K562 treated with DMSO at 1 percent for 48 hours (cell line): ENCODE data around the gene DCTD. TPM values are rescaled to one million over a fixed set of nuclear protein-coding genes. Genes with fewer than 3 reads are reported as not detected.

Experiments
- total RNA-seq: library from RNA; unstranded; fragments of 300-600 nt; gene quantifications from 2 replicates; pipeline ENCODE4 v1.2.3, GENCODE V29; 2022; ENCODE audit warnings: low replicate concordance; ENCODE audit errors: extremely low read depth

DCTD gene
- total RNA-seq: not detected in 2 replicates

DNA sequence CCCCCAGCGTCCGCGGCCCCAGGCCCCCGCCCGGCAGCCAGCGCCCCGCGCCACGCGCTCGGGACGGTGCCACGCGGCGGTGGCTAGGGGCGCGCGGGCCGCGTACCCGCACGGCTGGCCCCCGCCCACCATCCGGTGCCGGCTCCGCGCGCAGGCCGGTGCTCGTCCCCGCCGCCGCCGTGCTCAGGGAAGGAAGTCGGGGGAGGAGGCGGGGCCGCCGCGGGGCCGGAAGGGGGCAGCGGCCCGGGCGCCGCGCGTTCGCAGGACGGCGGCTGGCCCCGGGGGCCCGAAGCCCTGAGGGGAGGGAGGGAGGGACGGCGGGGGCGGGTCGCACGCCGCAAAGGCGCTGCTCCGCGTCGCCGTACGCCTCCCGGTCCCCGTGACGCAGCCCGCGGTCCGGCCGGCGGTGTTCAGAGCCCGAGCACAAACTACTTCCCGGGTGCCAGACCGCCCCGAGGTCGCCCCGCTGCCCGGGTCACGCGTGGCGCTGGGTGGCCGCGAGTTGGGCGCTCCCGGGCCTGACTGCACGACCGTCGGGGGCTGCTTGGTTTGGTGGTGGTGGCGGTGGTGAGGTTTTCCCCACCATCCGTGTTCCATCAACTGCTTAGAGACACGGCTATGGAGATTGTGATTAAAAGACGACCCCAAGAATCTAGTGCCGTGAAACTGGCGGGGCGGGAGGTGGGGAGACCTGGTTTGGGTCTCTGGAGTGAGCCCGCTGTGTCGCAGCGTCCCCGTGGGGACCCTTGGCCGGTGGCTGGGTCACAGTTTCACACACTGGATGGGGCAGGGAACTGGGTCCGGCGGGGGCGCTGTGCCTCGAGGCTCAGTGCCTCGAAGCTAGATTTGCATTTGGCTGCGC is at the start of gene DCTD:
Gene DCTD (minus strand): TSS at position 205 of the 862 bp plus-strand sequence. CDS start 1,818 bp downstream, outside the sequence.

Other genes with a start within 250 kb of the DCTD start
- gene WWC2, start 181.9 kb upstream of the DCTD start, total RNA-seq: not detected in 2 replicates